Body of pancreas (tissue), 4 donors: ENCODE data around the gene KLHL18.

ENCODE experiments used
- CTCF ChIP-seq, 7 experiments: fragments of 450-650 bp in 4 of 7; fragments of 200-600 bp in 3 of 7; sonication (generic) in 3 of 7; IDR thresholded peaks; one replicate each; pipeline ENCODE4 v1.5.1; 2016 to 2019; ENCODE audit warnings: antibody characterized with exemption in 7 of 7
- POLR2A ChIP-seq, 3 donors: fragments of 450-650 bp; IDR thresholded peaks; one replicate each; pipeline ENCODE4 v1.6.1; 2016; ENCODE audit warnings: antibody characterized with exemption in 3 of 3, mild to moderate bottlenecking in 2 of 3

- TF ChIP-seq CTCF (IDR thresholded peaks at IDR 0.05): no peak
- TF ChIP-seq POLR2A (IDR thresholded peaks at IDR 0.05): no peak
Measured at GRCh38 chr3:47273564-47273963, 9.2 kb upstream of the KLHL18 start.
